ENCODE results near the gene TRAF2. TPM values are rescaled to one million over a fixed set of nuclear protein-coding genes. Genes with fewer than 3 reads are reported as not detected.

The TRAF2 gene
- total RNA-seq, 1 donor from 2014 or later = 85.0 TPM

- intact Hi-C loops (cut with micrococcal nuclease) = no loop called here
These were observed 9.8 kb upstream of the TRAF2 start for GRCh38 chr9:136876476-136876875.

DNA sequence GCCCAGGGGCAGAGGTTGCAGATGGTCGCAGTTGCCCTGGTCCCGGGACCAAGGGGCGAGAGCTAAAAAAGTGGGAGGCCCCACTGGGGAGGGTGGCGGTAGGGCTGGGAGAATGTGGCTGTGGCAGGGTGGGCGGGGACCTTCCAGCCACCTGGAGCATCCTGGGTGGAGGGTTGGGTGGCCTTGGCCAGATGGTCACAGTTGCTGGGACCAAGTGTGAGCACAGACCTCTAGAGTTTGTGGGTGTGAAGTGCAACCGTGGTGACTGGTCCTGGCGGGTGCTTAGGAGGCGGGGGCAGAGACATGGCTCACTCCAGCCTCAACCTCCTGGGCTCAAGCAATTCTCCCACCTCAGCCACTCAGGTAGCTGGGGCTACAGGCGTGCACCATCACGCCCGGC lies 5.7 kb upstream of the TRAF2 start:
- intact Hi-C loops (cut with micrococcal nuclease) = loop anchor here (5.0 to 10.0 kb wide), 3 partner anchors 73 to 396 kb away; partner anchors contain the start of genes CYSRT1, RABL6, RNF208 and RNF224

DNA sequence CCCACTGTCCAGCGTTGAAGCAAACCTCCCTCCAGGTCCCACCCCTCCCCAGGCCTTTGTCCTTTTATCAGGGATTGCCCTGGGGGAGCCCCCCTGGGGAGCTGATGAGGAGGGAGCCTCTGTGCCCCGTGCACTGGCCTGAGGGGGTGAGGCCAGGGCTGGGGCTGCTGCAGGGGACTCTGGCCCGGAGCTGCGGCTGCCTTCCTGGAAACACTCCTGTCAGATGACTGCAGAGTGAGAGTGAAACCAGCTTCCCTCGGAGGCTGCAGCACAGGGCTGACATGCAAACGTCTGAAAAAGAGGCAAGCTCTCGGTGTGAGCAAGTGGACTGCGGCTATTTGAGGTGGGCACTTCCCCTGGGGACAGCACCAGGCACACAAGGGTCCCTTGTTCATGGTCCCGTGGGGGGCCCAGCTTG lies 4.6 kb upstream of the TRAF2 start:
- intact Hi-C loops (cut with micrococcal nuclease) = loop anchor here (1.0 to 10.0 kb wide), 10 partner anchors 15 to 397 kb away; partner anchors contain the start of genes CYSRT1, EDF1, FBXW5 and PHPT1

- intact Hi-C loops (cut with micrococcal nuclease) = loop anchor here (1.0 to 10.0 kb wide), 10 partner anchors 16 to 398 kb away; partner anchors contain the start of genes CYSRT1, EDF1, FBXW5 and PHPT1
These were observed 4.0 kb upstream of the TRAF2 start for GRCh38 chr9:136882109-136882946.

GRCh38 chr9:136882947-136883283 lies 3.4 kb upstream of the TRAF2 start:
- intact Hi-C loops (cut with micrococcal nuclease) = loop anchor here (1.0 to 10.0 kb wide), 10 partner anchors 17 to 398 kb away; partner anchors contain the start of genes CYSRT1, EDF1, FBXW5 and PHPT1

DNA sequence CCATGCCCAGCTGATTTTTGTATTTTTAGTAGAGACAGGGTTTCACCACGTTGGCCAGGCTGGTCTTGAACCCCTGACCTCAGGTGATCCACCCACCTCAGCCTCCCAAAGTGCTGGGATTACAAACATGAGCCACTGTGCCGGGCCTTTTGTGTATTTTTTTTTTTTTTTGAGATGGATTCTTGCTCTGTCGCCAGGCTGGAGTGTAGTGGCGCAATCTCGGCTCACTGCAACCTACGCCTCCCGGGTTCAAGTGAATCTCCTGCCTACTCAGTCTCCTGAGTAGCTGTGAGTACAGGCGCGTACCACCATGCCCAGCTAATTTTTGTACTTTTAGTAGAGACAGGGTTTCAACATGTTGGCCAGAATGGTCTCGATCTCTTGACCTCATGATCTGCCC lies 2.6 kb upstream of the TRAF2 start:
- intact Hi-C loops (cut with micrococcal nuclease) = loop anchor here (5.0 to 10.0 kb wide), 3 partner anchors 76 to 399 kb away; partner anchors contain the start of genes CYSRT1, RABL6, RNF208 and RNF224

DNA sequence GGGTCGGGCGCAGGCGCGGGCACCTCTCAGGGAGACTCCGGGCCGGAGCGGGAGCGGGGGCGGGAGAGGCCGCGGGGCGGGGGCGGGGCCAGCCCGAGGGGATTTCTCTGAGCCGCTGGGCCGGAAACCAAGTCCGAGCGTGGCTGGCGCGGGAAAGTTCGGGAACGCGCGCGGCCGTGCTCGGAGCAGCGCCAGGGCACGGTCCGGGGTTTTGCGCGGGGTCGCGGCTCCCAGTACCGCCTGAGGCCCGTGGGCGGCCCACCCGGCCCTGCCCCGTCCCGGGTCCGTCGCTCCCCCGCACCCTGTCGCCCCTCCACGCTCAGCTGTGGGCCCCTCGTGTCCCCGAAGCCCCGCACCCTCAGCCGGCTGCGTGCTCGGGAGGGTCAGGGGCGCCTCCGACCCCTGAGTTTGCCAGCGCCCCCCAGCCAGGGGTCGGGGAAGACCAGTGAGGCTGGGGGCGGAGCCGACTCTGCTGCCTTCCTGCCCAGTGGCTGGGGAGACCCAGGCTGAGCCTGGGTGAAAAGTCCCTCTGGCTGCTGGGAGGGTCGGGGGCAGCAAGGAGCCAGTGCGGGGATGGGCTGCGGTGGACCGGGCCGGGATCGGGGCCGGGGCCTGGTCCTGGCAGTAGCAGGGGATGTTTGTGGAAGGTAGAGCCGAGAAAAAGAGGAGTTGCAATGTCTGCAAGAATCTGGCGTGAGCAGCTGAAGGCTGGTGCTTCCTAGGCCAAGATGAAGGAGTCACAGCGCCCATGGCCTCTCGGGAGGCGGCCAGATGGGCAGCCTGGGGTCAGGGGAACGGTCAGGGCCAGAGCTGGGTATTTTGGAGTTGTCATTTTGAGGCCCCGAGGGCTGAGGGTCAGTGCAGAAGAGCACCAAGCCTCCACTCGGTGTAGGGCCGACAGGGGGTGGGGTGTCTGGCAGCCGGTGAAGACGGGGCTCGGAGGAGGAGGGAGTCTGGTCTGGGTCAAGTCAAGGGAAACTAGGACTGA lies 588 bp downstream of the TRAF2 start:
- intact Hi-C loops (cut with micrococcal nuclease) = loop anchor here (1.0 to 10.0 kb wide), 8 partner anchors 15 to 402 kb away; partner anchors contain the start of genes CYSRT1, EDF1, MAN1B1 and PAXX

- intact Hi-C loops (cut with micrococcal nuclease) = loop anchor here (5.0 to 10.0 kb wide), 3 partner anchors 199 to 404 kb away; partner anchors contain the start of genes CYSRT1, MAN1B1, RNF208 and RNF224
These were observed 2.1 kb downstream of the TRAF2 start for GRCh38 chr9:136888454-136888853.

- intact Hi-C loops (cut with micrococcal nuclease) = loop anchor here (5.0 to 10.0 kb wide), 3 partner anchors 197 to 405 kb away; partner anchors contain the start of genes CYSRT1, MAN1B1, RNF208 and RNF224
These were observed 3.5 kb downstream of the TRAF2 start for GRCh38 chr9:136889858-136890257.

- intact Hi-C loops (cut with micrococcal nuclease) = no loop called here
These were observed 4.3 kb downstream of the TRAF2 start for GRCh38 chr9:136890661-136891060.

GRCh38 chr9:136896027-136896426 lies 9.7 kb downstream of the TRAF2 start:
- intact Hi-C loops (cut with micrococcal nuclease) = no loop called here

GRCh38 chr9:136898483-136899100 lies 12.3 kb downstream of the TRAF2 start:
- intact Hi-C loops (cut with micrococcal nuclease) = no loop called here

GRCh38 chr9:136899196-136899595 lies 12.9 kb downstream of the TRAF2 start:
- intact Hi-C loops (cut with micrococcal nuclease) = no loop called here

- intact Hi-C loops (cut with micrococcal nuclease) = loop anchor here (5.0 kb wide), 2 partner anchors 92 to 498 kb away; partner anchors contain the start of genes PAXX and SNAPC4
These were observed 14.2 kb downstream of the TRAF2 start for GRCh38 chr9:136900556-136900955.

GRCh38 chr9:136900988-136901515 lies 14.7 kb downstream of the TRAF2 start:
- intact Hi-C loops (cut with micrococcal nuclease) = loop anchor here (5.0 kb wide), 2 partner anchors 91 to 499 kb away; partner anchors contain the start of genes PAXX and SNAPC4

DNA sequence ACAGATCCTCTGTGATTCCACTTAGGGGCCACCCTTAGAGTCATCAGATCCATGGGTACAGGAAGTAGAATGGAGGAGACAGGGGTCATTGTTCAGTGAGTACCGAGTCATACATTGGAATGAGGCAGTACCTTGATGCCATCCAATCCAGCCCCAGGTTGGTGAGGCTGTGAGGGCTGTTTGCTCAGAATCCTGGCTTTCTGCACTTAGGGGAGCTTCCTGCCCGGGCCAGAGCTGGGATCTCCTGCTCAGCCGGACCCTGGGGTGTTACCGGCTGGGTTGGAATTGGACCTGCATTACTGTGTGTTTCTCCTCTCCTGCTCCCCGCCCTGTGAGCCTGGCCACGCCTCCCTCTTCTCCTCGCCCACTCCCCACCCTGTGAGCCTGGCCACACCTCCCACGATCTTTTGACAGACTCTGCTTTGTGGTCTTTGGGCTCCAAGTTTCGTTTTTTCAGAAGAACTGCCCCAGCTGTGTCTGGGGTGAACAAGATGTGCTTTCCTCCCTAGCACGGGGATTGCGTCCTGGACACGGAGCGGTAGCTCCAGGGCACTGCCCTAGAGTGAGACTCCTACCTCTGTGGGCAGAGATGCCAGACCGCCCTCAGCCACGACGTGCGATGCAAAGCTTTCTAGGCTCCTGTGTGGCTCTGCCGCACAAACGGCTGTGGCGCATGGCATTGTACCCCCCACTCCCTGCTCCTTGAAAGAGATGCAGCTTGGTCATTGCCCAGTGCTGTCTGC lies 15.4 kb downstream of the TRAF2 start:
- intact Hi-C loops (cut with micrococcal nuclease) = loop anchor here (1.0 to 5.0 kb wide), 14 partner anchors 15 to 499 kb away; partner anchors contain the start of genes AJM1, EDF1, FBXW5 and PAXX

DNA sequence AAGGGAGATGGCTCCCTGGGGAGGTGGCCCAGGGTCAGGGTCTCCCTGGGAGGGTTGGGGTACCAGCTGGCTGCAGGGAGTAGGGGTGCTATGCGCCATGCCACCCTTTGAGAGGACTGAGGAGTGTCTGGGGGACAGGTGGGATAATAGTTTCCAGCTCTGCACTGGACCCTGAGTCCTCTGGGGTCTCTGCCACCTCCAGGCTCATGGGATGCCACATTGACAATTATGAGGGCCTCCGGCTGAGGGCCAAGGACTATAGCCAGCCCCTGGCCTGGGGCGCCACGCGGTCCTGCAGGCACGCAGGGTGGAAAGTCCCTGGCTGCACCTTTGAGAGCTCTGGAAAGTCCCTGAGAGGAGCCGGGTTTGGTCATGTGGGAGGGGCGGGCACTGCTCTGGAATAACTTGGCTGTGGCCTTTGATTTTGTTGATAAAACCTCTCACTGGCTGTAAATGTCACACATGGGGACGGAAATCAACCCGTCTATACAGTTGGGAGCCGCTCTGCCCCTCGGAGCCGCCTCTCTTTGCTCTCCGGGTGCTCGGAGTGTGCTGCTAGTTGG lies 16.0 kb downstream of the TRAF2 start:
- intact Hi-C loops (cut with micrococcal nuclease) = loop anchor here (1.0 to 5.0 kb wide), 14 partner anchors 16 to 500 kb away; partner anchors contain the start of genes AJM1, EDF1, FBXW5 and PAXX

- intact Hi-C loops (cut with micrococcal nuclease) = loop anchor here (5.0 kb wide), 2 partner anchors 89 to 501 kb away; partner anchors contain the start of genes PAXX and SNAPC4
These were observed 16.8 kb downstream of the TRAF2 start for GRCh38 chr9:136903041-136903554.

- intact Hi-C loops (cut with micrococcal nuclease) = no loop called here
These were observed 19.9 kb downstream of the TRAF2 start for GRCh38 chr9:136906266-136906665.

All from T-helper 1 cell treated with Interleukin-12 subunit alpha and Interleukin-12 subunit beta and Interleukin-4 antibody, amounts not matched to agents 30 ng/mL and 1 ng/mL, for 36 hours (primary cell).